Measurements from ENCODE around the gene TREML2. TPM values are rescaled to one million over a fixed set of nuclear protein-coding genes. Genes with fewer than 3 reads are reported as not detected.

The TREML2 gene
- total and polyA plus RNA-seq, 9 of the 15 experiments (the other 6 are each of a cell fraction or from before 2014, with no cell fraction given) = 0.20 to 2.9 (median 1.4) TPM

DNA sequence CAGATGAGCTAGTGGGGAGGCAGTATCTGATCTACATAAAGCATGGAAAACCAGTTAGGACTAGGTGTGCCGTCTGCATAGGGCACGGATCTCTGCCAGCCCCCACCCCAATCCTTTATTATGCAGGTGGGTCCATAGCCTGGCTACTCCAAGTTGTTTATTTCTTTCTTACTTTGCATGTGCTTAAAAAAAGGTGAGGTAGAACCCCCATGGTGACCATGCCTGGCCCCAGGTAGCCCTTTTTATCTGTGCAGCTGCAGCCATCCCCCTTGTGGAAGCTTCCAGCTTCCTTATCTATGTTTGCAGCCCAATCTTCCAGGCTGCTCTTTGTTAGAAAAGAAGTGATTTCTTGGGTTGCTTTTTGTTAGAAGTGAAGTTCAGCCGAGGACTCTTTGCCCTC lies 29.0 kb downstream of the TREML2 start (continued):
- TF ChIP-seq, protein P1, sequence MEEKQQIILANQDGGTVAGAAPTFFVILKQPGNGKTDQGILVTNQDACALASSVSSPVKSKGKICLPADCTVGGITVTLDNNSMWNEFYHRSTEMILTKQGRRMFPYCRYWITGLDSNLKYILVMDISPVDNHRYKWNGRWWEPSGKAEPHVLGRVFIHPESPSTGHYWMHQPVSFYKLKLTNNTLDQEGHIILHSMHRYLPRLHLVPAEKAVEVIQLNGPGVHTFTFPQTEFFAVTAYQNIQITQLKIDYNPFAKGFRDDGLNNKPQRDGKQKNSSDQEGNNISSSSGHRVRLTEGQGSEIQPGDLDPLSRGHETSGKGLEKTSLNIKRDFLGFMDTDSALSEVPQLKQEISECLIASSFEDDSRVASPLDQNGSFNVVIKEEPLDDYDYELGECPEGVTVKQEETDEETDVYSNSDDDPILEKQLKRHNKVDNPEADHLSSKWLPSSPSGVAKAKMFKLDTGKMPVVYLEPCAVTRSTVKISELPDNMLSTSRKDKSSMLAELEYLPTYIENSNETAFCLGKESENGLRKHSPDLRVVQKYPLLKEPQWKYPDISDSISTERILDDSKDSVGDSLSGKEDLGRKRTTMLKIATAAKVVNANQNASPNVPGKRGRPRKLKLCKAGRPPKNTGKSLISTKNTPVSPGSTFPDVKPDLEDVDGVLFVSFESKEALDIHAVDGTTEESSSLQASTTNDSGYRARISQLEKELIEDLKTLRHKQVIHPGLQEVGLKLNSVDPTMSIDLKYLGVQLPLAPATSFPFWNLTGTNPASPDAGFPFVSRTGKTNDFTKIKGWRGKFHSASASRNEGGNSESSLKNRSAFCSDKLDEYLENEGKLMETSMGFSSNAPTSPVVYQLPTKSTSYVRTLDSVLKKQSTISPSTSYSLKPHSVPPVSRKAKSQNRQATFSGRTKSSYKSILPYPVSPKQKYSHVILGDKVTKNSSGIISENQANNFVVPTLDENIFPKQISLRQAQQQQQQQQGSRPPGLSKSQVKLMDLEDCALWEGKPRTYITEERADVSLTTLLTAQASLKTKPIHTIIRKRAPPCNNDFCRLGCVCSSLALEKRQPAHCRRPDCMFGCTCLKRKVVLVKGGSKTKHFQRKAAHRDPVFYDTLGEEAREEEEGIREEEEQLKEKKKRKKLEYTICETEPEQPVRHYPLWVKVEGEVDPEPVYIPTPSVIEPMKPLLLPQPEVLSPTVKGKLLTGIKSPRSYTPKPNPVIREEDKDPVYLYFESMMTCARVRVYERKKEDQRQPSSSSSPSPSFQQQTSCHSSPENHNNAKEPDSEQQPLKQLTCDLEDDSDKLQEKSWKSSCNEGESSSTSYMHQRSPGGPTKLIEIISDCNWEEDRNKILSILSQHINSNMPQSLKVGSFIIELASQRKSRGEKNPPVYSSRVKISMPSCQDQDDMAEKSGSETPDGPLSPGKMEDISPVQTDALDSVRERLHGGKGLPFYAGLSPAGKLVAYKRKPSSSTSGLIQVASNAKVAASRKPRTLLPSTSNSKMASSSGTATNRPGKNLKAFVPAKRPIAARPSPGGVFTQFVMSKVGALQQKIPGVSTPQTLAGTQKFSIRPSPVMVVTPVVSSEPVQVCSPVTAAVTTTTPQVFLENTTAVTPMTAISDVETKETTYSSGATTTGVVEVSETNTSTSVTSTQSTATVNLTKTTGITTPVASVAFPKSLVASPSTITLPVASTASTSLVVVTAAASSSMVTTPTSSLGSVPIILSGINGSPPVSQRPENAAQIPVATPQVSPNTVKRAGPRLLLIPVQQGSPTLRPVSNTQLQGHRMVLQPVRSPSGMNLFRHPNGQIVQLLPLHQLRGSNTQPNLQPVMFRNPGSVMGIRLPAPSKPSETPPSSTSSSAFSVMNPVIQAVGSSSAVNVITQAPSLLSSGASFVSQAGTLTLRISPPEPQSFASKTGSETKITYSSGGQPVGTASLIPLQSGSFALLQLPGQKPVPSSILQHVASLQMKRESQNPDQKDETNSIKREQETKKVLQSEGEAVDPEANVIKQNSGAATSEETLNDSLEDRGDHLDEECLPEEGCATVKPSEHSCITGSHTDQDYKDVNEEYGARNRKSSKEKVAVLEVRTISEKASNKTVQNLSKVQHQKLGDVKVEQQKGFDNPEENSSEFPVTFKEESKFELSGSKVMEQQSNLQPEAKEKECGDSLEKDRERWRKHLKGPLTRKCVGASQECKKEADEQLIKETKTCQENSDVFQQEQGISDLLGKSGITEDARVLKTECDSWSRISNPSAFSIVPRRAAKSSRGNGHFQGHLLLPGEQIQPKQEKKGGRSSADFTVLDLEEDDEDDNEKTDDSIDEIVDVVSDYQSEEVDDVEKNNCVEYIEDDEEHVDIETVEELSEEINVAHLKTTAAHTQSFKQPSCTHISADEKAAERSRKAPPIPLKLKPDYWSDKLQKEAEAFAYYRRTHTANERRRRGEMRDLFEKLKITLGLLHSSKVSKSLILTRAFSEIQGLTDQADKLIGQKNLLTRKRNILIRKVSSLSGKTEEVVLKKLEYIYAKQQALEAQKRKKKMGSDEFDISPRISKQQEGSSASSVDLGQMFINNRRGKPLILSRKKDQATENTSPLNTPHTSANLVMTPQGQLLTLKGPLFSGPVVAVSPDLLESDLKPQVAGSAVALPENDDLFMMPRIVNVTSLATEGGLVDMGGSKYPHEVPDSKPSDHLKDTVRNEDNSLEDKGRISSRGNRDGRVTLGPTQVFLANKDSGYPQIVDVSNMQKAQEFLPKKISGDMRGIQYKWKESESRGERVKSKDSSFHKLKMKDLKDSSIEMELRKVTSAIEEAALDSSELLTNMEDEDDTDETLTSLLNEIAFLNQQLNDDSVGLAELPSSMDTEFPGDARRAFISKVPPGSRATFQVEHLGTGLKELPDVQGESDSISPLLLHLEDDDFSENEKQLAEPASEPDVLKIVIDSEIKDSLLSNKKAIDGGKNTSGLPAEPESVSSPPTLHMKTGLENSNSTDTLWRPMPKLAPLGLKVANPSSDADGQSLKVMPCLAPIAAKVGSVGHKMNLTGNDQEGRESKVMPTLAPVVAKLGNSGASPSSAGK (IDR thresholded peaks at IDR 0.05) = no peak
- TF ChIP-seq NR3C1 (CRISPR knock-in tag; IDR thresholded peaks at IDR 0.05) (no peak), ARID2 (IDR thresholded peaks at IDR 0.05) (no peak), DDX20 (tag; IDR thresholded peaks at IDR 0.05; ENCODE audit: low read depth) (no peak), POU5F1 (IDR thresholded peaks at IDR 0.05; ENCODE audit: borderline replicate concordance, low read depth, low read length, partially characterized antibody) (no peak), ZNF316 (IDR thresholded peaks at IDR 0.05) (no peak), BACH1 (tag; IDR thresholded peaks at IDR 0.05) (no peak), C11orf30 (IDR thresholded peaks at IDR 0.05; ENCODE audit: low read depth) (no peak), MLX (CRISPR knock-in tag; conservative IDR thresholded peaks at IDR 0.05) (no peak), ZNF408 (CRISPR knock-in tag; IDR thresholded peaks at IDR 0.05; ENCODE audit: low read depth) (no peak), FOXK1 (CRISPR knock-in tag; IDR thresholded peaks at IDR 0.05; ENCODE audit: borderline replicate concordance) (no peak), GABPA (tag; conservative IDR thresholded peaks at IDR 0.05; ENCODE audit: low read depth) (no peak), SRF (CRISPR knock-in tag; IDR thresholded peaks at IDR 0.05) (no peak), MTA2 (IDR thresholded peaks at IDR 0.05; ENCODE audit: low read depth) (no peak), HNRNPK (IDR thresholded peaks at IDR 0.05; ENCODE audit: low read depth, low read length, poor library complexity, severe bottlenecking) (no peak), CBX2 (IDR thresholded peaks at IDR 0.05; ENCODE audit: insufficient read depth, low read length, poor library complexity, severe bottlenecking) (no peak), CREBBP (IDR thresholded peaks at IDR 0.05; ENCODE audit: low read depth, low read length) (no peak)

All from K562 (cell line).